Peyer's patch (tissue), 4 donors: ENCODE results near the gene GUCY1B1. TPM values are rescaled to one million over a fixed set of nuclear protein-coding genes. Genes with fewer than 3 reads are reported as not detected.
"Not testable (repeated sequence)": the region's sequence is repeated elsewhere in the genome, so short reads cannot be mapped to it uniquely, and the experiment has no call there.

ENCODE experiments used
- DNase-seq, 3 donors: peaks; one replicate each; pipeline ENCODE4 v3.0.0-alpha.2; 2017 to 2019
- H3K27ac ChIP-seq, 4 donors: fragments of 200-600 bp; sonication (generic); one replicate each; pipeline ENCODE4 v1.5.1; 2016 to 2019
- H3K27me3 ChIP-seq, 2 donors: fragments of 200-600 bp; sonication (generic); one replicate each; pipeline ENCODE4 v1.5.1; 2019
- H3K36me3 ChIP-seq, 3 donors: fragments of 200-600 bp; sonication (generic); one replicate each; pipeline ENCODE4 v1.5.1; 2016 to 2019
- H3K4me1 ChIP-seq, 4 donors: fragments of 200-600 bp; sonication (generic); one replicate each; pipeline ENCODE4 v1.5.1; 2016 to 2019
- H3K4me3 ChIP-seq, 4 donors: fragments of 200-600 bp; sonication (generic); 1 replicate in 3 of 4; 2 replicates in 1 of 4; pipeline ENCODE4 v1.5.1; 2016 to 2019; ENCODE audit warnings: mild to moderate bottlenecking in 1 of 4
- H3K9me3 ChIP-seq, 4 donors: fragments of 200-600 bp; sonication (generic); one replicate each; pipeline ENCODE4 v1.5.1; 2016 to 2019; ENCODE audit warnings: mild to moderate bottlenecking in 1 of 4
- POLR2A ChIP-seq, 2 donors: fragments of 450-650 bp; IDR thresholded peaks; one replicate each; pipeline ENCODE4 v1.5.1; 2017; ENCODE audit warnings: antibody characterized with exemption in 2 of 2, mild to moderate bottlenecking in 2 of 2, moderate library complexity in 2 of 2
- total RNA-seq, 4 donors: library from RNA; depleted of rRNA; stranded (reverse); fragments of >200 nt; gene quantifications; one replicate each; pipeline ENCODE4 v1.1.0, GENCODE V29; 2016
- TF ChIP-seq, protein P1 (sequence below), 6 experiments: fragments of 450-650 bp in 4 of 6; fragments of 200-600 bp in 2 of 6; sonication (generic) in 1 of 6; IDR thresholded peaks; one replicate each; pipeline ENCODE4 v1.5.1; 2017 to 2019; ENCODE audit warnings: antibody characterized with exemption in 6 of 6, mild to moderate bottlenecking in 3 of 6, moderate library complexity in 1 of 6

Gene GUCY1B1
- total RNA-seq, 4 donors from 2014 or later = 1.6 to 8.0 (median 5.9) TPM

DNA sequence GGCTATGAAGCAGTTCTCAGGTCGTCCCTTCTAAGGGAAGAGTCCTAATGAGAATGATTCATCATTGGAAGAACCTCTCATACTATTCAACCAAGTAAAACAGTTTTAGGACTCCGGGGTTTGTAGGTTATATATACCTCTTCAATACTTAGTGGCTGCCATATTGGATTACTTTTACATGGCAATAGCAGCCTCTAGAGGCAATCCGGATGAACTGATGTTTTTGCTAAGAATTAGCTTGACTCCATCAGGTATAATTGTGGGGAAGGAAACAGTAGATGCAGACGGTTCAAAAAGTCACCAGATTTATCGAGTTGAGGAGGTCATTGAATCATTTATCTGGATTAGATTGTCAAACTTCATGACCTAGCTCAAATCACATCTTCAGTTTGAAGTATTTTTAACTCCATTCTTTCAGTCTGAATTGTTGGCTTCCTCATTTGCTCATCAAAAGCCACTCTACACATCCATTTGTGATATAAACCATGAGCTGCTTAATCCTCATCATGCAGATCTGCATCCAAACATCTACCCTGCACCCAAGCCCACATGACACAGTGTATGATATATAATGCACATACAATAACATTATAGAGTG lies 28.4 kb downstream of the GUCY1B1 start:
- TF ChIP-seq, protein P1, sequence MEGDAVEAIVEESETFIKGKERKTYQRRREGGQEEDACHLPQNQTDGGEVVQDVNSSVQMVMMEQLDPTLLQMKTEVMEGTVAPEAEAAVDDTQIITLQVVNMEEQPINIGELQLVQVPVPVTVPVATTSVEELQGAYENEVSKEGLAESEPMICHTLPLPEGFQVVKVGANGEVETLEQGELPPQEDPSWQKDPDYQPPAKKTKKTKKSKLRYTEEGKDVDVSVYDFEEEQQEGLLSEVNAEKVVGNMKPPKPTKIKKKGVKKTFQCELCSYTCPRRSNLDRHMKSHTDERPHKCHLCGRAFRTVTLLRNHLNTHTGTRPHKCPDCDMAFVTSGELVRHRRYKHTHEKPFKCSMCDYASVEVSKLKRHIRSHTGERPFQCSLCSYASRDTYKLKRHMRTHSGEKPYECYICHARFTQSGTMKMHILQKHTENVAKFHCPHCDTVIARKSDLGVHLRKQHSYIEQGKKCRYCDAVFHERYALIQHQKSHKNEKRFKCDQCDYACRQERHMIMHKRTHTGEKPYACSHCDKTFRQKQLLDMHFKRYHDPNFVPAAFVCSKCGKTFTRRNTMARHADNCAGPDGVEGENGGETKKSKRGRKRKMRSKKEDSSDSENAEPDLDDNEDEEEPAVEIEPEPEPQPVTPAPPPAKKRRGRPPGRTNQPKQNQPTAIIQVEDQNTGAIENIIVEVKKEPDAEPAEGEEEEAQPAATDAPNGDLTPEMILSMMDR (IDR thresholded peaks at IDR 0.05) = peak in 5 of 6 experiments; percentile 34 to 91 (median 77)
- TF ChIP-seq POLR2A (IDR thresholded peaks at IDR 0.05) = no peak
- no peak overlapping the region for H3K27ac ChIP-seq
- no peaks in the 10 kb centered on the region for H3K36me3 ChIP-seq
- no peak for DNase-seq
- no peak overlapping the region for H3K4me3 ChIP-seq
- H3K27me3 ChIP-seq = no peaks in the 10 kb centered on the region
- H3K4me1 ChIP-seq = no peaks in the 10 kb centered on the region
- no peaks in the 10 kb centered on the region for H3K9me3 ChIP-seq

DNA sequence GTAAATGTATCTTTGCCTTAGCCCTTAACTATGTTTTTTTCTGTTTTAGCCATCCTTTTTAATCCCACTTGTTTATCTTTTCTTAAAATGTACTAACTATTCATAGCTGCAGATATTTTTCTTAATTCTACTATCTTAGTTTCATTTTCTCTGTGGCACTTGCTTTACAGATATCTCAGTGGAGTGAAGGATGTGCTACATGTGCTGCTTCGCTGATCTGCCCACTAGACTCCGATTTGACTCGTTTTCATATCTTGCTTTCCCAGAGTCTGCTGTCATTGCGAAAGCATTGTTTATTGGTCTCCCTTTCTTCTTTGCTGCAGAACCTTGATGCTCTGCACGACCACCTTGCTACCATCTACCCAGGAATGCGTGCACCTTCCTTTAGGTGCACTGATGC lies 30.6 kb downstream of the GUCY1B1 start:
- no peaks in the 10 kb centered on the region for H3K9me3 ChIP-seq
- no peaks in the 10 kb centered on the region for H3K4me1 ChIP-seq
- DNase-seq = no peak
- H3K36me3 ChIP-seq = no peaks in the 10 kb centered on the region
- H3K4me3 ChIP-seq = no peak overlapping the region
- H3K27ac ChIP-seq = no peak overlapping the region
- H3K27me3 ChIP-seq = no peaks in the 10 kb centered on the region
- TF ChIP-seq, protein P1 (IDR thresholded peaks at IDR 0.05) = no peak

DNA sequence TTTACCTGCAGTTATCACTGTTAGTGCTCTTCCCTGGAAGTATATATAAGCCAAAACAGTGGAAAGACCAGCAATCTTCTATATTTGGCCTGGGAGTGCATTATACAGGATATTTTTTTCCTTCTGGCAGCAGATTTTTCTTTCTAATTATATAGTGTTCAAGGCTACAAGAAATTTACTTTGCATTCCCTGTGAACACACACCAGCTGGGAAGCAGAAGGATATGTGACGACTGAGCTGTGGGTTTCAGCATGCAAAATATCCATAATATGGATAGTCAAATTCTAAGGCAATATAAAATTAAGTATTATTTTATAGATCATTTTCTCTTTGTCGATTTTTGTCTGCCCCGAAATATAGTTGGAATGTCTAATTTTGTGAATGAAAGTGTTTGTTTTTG lies 31.2 kb downstream of the GUCY1B1 start:
- H3K27me3 ChIP-seq = no peaks in the 10 kb centered on the region
- no peak for TF ChIP-seq POLR2A (IDR thresholded peaks at IDR 0.05)
- TF ChIP-seq, protein P1 (IDR thresholded peaks at IDR 0.05) = no peak
- DNase-seq = no peak
- H3K27ac ChIP-seq = no peak overlapping the region
- H3K9me3 ChIP-seq = no peaks in the 10 kb centered on the region
- H3K4me1 ChIP-seq = no peaks in the 10 kb centered on the region
- H3K4me3 ChIP-seq = no peak overlapping the region
- no peaks in the 10 kb centered on the region for H3K36me3 ChIP-seq

DNA sequence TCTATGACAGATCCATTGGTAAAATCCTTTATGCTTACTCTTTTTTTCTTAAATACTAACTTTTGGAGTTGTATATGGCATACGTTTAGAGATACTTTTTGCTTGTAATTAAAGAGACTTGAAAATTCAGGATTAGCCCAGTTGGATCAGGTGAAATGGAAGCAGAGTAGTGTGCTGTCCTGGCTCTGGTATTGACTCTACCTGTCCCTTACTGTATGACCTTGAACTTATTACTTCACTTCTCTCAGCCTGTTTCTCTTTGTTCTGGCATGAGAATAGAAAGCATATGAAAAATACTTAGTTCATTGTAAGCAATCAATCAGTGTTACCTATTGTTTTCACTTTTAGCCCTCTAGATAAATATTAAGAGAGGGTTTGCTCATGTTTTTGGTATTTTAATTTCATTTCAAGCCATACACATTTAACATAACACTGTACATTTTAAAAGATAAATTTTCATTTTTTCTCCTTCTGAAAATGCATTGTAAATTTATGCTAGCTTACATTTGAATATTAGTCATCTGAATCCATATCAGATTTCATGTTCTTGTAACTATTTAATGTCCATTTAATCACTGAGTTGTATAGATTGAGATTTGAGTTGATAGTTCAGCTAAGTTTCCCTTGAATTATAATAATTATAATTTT lies 35.9 kb downstream of the GUCY1B1 start:
- no peak overlapping the region for H3K27ac ChIP-seq
- no peaks in the 10 kb centered on the region for H3K27me3 ChIP-seq
- H3K4me1 ChIP-seq = no peaks in the 10 kb centered on the region
- no peak for TF ChIP-seq POLR2A (IDR thresholded peaks at IDR 0.05)
- TF ChIP-seq, protein P1 (IDR thresholded peaks at IDR 0.05) = no peak
- H3K9me3 ChIP-seq = no peaks in the 10 kb centered on the region
- H3K36me3 ChIP-seq = no peaks in the 10 kb centered on the region
- H3K4me3 ChIP-seq = no peak overlapping the region
- no peak for DNase-seq

DNA sequence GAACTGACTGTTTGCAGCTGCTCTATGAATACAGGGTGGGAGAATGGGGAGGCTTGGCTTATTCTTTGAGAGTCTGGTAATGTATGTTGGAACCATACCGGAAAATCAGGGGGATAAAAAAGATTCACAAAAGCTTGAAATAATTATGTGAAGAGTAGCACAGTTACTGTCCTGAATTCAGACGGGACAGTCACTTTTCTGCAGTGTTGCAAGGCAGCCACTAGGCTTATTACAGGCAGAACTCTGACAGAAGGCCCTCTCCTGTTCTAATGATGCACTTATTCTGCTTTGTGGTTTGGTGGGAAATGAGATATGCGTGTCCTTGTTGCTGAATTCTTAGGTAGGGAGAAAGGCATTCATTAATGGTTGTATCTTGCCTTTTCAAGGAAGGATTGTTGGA lies 37.2 kb downstream of the GUCY1B1 start:
- no peak for DNase-seq
- no peak overlapping the region for H3K4me3 ChIP-seq
- no peaks in the 10 kb centered on the region for H3K4me1 ChIP-seq
- no peaks in the 10 kb centered on the region for H3K27me3 ChIP-seq
- TF ChIP-seq, protein P1 (IDR thresholded peaks at IDR 0.05) = peak in 2 of 6 experiments; percentile 12 to 15
- no peak for TF ChIP-seq POLR2A (IDR thresholded peaks at IDR 0.05)
- H3K9me3 ChIP-seq = no peaks in the 10 kb centered on the region
- no peak overlapping the region for H3K27ac ChIP-seq
- no peaks in the 10 kb centered on the region for H3K36me3 ChIP-seq

DNA sequence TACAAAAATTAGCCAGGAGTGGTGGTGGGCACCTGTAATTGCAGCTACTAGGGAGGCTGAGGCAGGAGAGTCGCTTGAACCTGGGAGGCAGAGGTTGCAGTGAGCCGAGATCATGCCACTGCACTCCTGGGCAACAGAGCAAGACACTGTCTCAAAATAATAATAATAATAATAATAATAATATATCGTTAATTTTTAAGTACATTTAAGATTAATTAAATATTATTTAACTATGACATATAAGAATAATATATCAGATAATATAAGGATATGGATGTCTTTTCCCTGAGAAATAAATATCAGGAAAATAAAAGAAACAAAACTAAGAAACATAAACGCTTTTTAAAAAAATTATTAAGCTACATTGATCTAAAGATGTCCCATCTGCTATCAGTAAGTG lies 38.8 kb downstream of the GUCY1B1 start:
- not testable (repeated sequence) for H3K4me3 ChIP-seq

More for the DNA sequence above, 38.8 kb downstream of the GUCY1B1 start:
- H3K4me1 ChIP-seq, H3K36me3 ChIP-seq, H3K27me3 ChIP-seq, DNase-seq, H3K9me3 ChIP-seq, H3K27ac ChIP-seq: not testable (repeated sequence)
